ENCODE data around the gene NRXN3. TPM values are rescaled to one million over a fixed set of nuclear protein-coding genes. Genes with fewer than 3 reads are reported as not detected.

Gene NRXN3
- total and polyA plus RNA-seq, 2 of the 13 experiments (the other 11 are each of a cell fraction or from before 2014, with no cell fraction given) = 0.03 TPM; not detected in 1

GRCh38 chr14:78762331-78762730 is 592.2 kb downstream of the NRXN3 start:
- WGBS (ENCODE audit: low lambda C conversion rate) = 24% methylated on average over 7 of the region's 7 CpGs

More at GRCh38 chr14:78762331-78762730, 592.2 kb downstream of the NRXN3 start:
- in situ Hi-C loops (cut with HindIII; ENCODE audit: extremely low pct_ligation_motif_present, low pct_unique_long_range_greater_than_20kb) (no loop called here), intact Hi-C loops (cut with micrococcal nuclease; ENCODE audit: unreplicated experiment) (no loop called here)
- Histone ChIP-seq H3K4me2 (ENCODE audit: low read depth, low read length) (no peak overlapping the region), H3K36me3 (replicated peaks in 1 of 2; ENCODE audit: control insufficient read depth in 1 of 2, insufficient read depth in 2 of 2, low read length in 2 of 2) (no peaks in the 10 kb centered on the region), H3K4me1 (ENCODE audit: insufficient read depth, low read length) (no peaks in the 10 kb centered on the region), H2AFZ (ENCODE audit: low read length) (no peak overlapping the region), H3K79me2 (ENCODE audit: insufficient read depth, low read length) (no peaks in the 10 kb centered on the region), H3K27me3 (ENCODE audit: control insufficient read depth in 1 of 2, insufficient read depth in 2 of 2, low read length in 2 of 2) (no peaks in the 10 kb centered on the region), H3K9me3 (ENCODE audit: low read length) (no peaks in the 10 kb centered on the region), H4K20me1 (ENCODE audit: insufficient read depth, low read length) (no peaks in the 10 kb centered on the region), H3K4me3 (replicated peaks in 1 of 3; ENCODE audit: insufficient read depth in 1 of 3, low read depth in 2 of 3, low read length in 3 of 3) (no peak overlapping the region), H3K27ac (ENCODE audit: extremely low read length, insufficient read depth, low read length) (no peak overlapping the region), H3K9ac (ENCODE audit: insufficient read depth, low read depth, low read length) (no peak overlapping the region)
- TF ChIP-seq ZXDC (CRISPR knock-in tag; IDR thresholded peaks at IDR 0.05) = no peak
- TF ChIP-seq ZNF282 (IDR thresholded peaks at IDR 0.05; ENCODE audit: partially characterized antibody) = no peak
- no peak for TF ChIP-seq HMGXB4 (CRISPR knock-in tag; IDR thresholded peaks at IDR 0.05; ENCODE audit: borderline replicate concordance in 1 of 2, low read depth in 1 of 2)
- no peak for TF ChIP-seq ZNF468 (CRISPR knock-in tag; IDR thresholded peaks at IDR 0.05)
- no peak for TF ChIP-seq ZBTB7A (CRISPR knock-in tag; IDR thresholded peaks at IDR 0.05)
- TF ChIP-seq PRPF4 (IDR thresholded peaks at IDR 0.05; ENCODE audit: low read depth, low read length, poor library complexity, severe bottlenecking) = no peak
- no peak for TF ChIP-seq ZNF329 (CRISPR knock-in tag; IDR thresholded peaks at IDR 0.05; ENCODE audit: low read depth)
- ATAC-seq = no peak
- CTCF ChIA-PET (ENCODE audit: low intra/inter-chr PET ratio, low total read pairs) = no interaction called here
- FAIRE-seq = no peak
- no peak for DNase-seq (ENCODE audit: low spot score)
- BruUV-seq (replicated peaks) = no TSS peak
- POLR2A ChIA-PET = no interaction called here

Data from HepG2 (cell line).